HepG2 (cell line): Measurements from ENCODE around the gene PCNT. TPM values are rescaled to one million over a fixed set of nuclear protein-coding genes. Genes with fewer than 3 reads are reported as not detected.

Experiments used
- CEBPB ChIP-seq: IDR thresholded peaks from 2 replicates; pipeline ENCODE4 v1.6.1; 2011; ENCODE audit warnings: low read depth, low read length, improper control_type of control experiment, borderline replicate concordance
- GABPA ChIP-seq, 2 experiments: IDR thresholded peaks; 2 replicates each; pipeline ENCODE4 v1.6.1; 2011 to 2016; ENCODE audit warnings: low read depth in 2 of 2, low read length in 1 of 2, missing biosample characterization in 1 of 2, missing genetic modification characterization in 1 of 2
- HOXA3 ChIP-seq: sonication (generic); formaldehyde crosslinking; IDR thresholded peaks from 2 replicates; pipeline ENCODE4 v1.5.0; 2020; ENCODE audit warnings: missing genetic modification reagents
- HOXA7 ChIP-seq: sonication (generic); formaldehyde crosslinking; IDR thresholded peaks from 2 replicates; pipeline ENCODE4 v1.8.1; 2022; ENCODE audit warnings: mild to moderate bottlenecking, missing genetic modification reagents, moderate library complexity
- KLF12 ChIP-seq: sonication (generic); formaldehyde crosslinking; IDR thresholded peaks from 2 replicates; pipeline ENCODE4 v1.4.0; 2020; ENCODE audit warnings: missing genetic modification reagents, borderline replicate concordance
- MZF1 ChIP-seq: sonication (generic); formaldehyde crosslinking; IDR thresholded peaks from 2 replicates; pipeline ENCODE4 v1.8.1; 2023; ENCODE audit warnings: mild to moderate bottlenecking, missing genetic modification reagents, borderline replicate concordance
- POLR2G ChIP-seq: fragments of 200-400 bp; formaldehyde crosslinking; IDR thresholded peaks from 2 replicates; pipeline ENCODE4 v1.6.1; 2018; ENCODE audit warnings: mild to moderate bottlenecking, low read depth, low read length, moderate library complexity
- SP1 ChIP-seq, 2 experiments: fragments of 450-650 bp in 1 of 2; sonication (generic) in 1 of 2; formaldehyde crosslinking in 1 of 2; IDR thresholded peaks; 2 replicates each; pipeline versions ENCODE4 v1.4.0 to v1.6.1; 2016 to 2020; ENCODE audit warnings: missing genetic modification reagents in 1 of 2
- ZNF431 ChIP-seq: sonication (generic); formaldehyde crosslinking; IDR thresholded peaks from 2 replicates; pipeline ENCODE4 v1.9.0; 2022; ENCODE audit warnings: missing genetic modification reagents, low read depth, mild to moderate bottlenecking, borderline replicate concordance
- ZNF547 ChIP-seq: sonication (generic); formaldehyde crosslinking; IDR thresholded peaks from 2 replicates; pipeline ENCODE4 v1.5.1; 2020; ENCODE audit warnings: mild to moderate bottlenecking, missing genetic modification reagents
- ZNF777 ChIP-seq: sonication (generic); formaldehyde crosslinking; IDR thresholded peaks from 2 replicates; pipeline ENCODE4 v1.4.0; 2020; ENCODE audit warnings: missing genetic modification reagents
- ZNF792 ChIP-seq: IDR thresholded peaks from 2 replicates; pipeline ENCODE4 v1.6.1; 2016
- polyA plus RNA-seq, 8 experiments: library from polyadenylated mRNA; depleted of rRNA in 3 of 8; stranded (reverse) in 7 of 8; unstranded in 1 of 8; fragments of >200 nt; fragmentation: Illumina TruSeq in 4 of 8; extraction: Trizol in 4 of 8; gene quantifications; 2 replicates each; pipeline versions ENCODE4 v1.2.1 to v1.2.3, GENCODE V29; 2011 to 2016; ENCODE audit warnings: low read depth in 4 of 8, missing spikeins in 1 of 8, mixed read lengths in 1 of 8; ENCODE audit not compliant: insufficient read depth in 1 of 8
- total RNA-seq, 5 experiments: library from RNA; depleted of rRNA; stranded (reverse); fragments of >200 nt; fragmentation: Illumina TruSeq; extraction: Trizol; gene quantifications; 2 replicates each; pipeline ENCODE4 v1.2.3, GENCODE V29; 2016; ENCODE audit warnings: low read depth in 1 of 5
- TF ChIP-seq, protein P1 (sequence below): IDR thresholded peaks from 2 replicates; pipeline ENCODE4 v1.6.1; 2016; ENCODE audit warnings: missing genetic modification reagents, missing compliant biosample characterization
- TF ChIP-seq, protein P2 (sequence below): sonication (generic); formaldehyde crosslinking; IDR thresholded peaks from 2 replicates; pipeline ENCODE4 v1.8.1; 2022; ENCODE audit warnings: mild to moderate bottlenecking, missing genetic modification reagents
- TF ChIP-seq, protein P3 (sequence below): sonication (generic); formaldehyde crosslinking; IDR thresholded peaks from 2 replicates; pipeline ENCODE4 v1.8.0; 2022; ENCODE audit warnings: mild to moderate bottlenecking, missing genetic modification reagents; ENCODE audit not compliant: insufficient replicate concordance
- TF ChIP-seq, protein P4 (sequence below): sonication (generic); formaldehyde crosslinking; conservative IDR thresholded peaks from 2 replicates; pipeline ENCODE4 v1.4.0; 2020; ENCODE audit warnings: missing genetic modification reagents
- TF ChIP-seq, protein P5 (sequence below): sonication (generic); formaldehyde crosslinking; IDR thresholded peaks from 2 replicates; pipeline ENCODE4 v1.5.0; 2020; ENCODE audit warnings: mild to moderate bottlenecking, missing genetic modification reagents
- TF ChIP-seq, protein P6 (sequence below): IDR thresholded peaks from 2 replicates; pipeline ENCODE4 v1.6.1; 2016; ENCODE audit warnings: missing biosample characterization, missing genetic modification reagents, low read depth

PCNT gene
- total and polyA plus RNA-seq, 2 of the 13 experiments (the other 11 are each of a cell fraction or from before 2014, with no cell fraction given): 5.6 to 12.4 TPM

DNA sequence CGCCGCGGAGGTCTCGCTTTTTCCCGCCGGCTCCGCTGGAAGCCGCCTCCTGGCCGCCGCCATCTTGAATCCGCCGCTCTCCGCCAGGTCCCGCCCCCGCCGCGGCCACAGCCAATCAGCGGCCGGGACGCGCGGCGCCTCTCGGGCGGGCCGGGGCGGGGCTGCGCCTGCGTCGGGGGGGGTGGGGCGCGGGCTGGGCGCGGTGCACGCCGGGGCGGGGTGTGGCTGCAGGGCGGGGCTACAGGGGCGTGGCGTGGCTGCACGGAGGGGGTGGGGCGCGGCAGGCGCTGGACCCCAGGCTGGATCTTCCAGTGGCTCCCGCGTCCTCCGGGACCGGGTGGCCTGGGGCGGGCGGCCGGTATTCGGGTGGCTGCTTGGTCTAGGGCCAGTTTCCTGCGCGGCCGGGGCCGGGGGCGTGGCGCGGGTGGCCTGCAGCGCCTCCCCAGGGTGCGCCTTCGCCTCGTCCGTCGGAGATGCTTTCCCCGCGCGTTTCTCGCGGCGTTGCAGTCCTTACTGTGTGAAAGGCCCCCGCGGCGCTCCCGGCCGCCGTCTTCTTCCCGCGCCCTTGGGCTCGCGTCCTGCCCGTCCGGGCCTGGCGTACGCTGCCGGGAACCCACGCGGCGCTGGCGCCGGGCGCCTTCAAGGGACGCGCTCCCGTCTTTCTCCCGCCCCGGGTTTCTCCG, 575 bp downstream of the PCNT start (continued):
- no peak for TF ChIP-seq GABPA (IDR thresholded peaks at IDR 0.05; ENCODE audit: low read depth, low read length)
- no peak for TF ChIP-seq GABPA (CRISPR knock-in tag; IDR thresholded peaks at IDR 0.05; ENCODE audit: low read depth)
- TF ChIP-seq, protein P1, sequence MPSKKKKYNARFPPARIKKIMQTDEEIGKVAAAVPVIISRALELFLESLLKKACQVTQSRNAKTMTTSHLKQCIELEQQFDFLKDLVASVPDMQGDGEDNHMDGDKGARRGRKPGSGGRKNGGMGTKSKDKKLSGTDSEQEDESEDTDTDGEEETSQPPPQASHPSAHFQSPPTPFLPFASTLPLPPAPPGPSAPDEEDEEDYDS (CRISPR knock-in tag): no peak
- TF ChIP-seq, protein P2, sequence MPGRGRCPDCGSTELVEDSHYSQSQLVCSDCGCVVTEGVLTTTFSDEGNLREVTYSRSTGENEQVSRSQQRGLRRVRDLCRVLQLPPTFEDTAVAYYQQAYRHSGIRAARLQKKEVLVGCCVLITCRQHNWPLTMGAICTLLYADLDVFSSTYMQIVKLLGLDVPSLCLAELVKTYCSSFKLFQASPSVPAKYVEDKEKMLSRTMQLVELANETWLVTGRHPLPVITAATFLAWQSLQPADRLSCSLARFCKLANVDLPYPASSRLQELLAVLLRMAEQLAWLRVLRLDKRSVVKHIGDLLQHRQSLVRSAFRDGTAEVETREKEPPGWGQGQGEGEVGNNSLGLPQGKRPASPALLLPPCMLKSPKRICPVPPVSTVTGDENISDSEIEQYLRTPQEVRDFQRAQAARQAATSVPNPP (CRISPR knock-in tag): 0 out of 2 replicates have a peak, but pooled peaks have one; percentile 51
- TF ChIP-seq SP1 (IDR thresholded peaks at IDR 0.05): no peak
- TF ChIP-seq SP1 (CRISPR knock-in tag; IDR thresholded peaks at IDR 0.05): peak; percentile 61
- TF ChIP-seq CEBPB: no peak
- peak; percentile 68 for TF ChIP-seq POLR2G
- TF ChIP-seq, protein P3, sequence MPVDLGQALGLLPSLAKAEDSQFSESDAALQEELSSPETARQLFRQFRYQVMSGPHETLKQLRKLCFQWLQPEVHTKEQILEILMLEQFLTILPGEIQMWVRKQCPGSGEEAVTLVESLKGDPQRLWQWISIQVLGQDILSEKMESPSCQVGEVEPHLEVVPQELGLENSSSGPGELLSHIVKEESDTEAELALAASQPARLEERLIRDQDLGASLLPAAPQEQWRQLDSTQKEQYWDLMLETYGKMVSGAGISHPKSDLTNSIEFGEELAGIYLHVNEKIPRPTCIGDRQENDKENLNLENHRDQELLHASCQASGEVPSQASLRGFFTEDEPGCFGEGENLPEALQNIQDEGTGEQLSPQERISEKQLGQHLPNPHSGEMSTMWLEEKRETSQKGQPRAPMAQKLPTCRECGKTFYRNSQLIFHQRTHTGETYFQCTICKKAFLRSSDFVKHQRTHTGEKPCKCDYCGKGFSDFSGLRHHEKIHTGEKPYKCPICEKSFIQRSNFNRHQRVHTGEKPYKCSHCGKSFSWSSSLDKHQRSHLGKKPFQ (CRISPR knock-in tag): peak; percentile 60
- TF ChIP-seq HOXA7 (CRISPR knock-in tag): no peak
- peak; percentile 75; the same call in 1 of the 2 replicates for TF ChIP-seq KLF12
- TF ChIP-seq MZF1 (CRISPR knock-in tag): no peak
- peak; percentile 82 for TF ChIP-seq ZNF777 (CRISPR knock-in tag)
- TF ChIP-seq, protein P4, sequence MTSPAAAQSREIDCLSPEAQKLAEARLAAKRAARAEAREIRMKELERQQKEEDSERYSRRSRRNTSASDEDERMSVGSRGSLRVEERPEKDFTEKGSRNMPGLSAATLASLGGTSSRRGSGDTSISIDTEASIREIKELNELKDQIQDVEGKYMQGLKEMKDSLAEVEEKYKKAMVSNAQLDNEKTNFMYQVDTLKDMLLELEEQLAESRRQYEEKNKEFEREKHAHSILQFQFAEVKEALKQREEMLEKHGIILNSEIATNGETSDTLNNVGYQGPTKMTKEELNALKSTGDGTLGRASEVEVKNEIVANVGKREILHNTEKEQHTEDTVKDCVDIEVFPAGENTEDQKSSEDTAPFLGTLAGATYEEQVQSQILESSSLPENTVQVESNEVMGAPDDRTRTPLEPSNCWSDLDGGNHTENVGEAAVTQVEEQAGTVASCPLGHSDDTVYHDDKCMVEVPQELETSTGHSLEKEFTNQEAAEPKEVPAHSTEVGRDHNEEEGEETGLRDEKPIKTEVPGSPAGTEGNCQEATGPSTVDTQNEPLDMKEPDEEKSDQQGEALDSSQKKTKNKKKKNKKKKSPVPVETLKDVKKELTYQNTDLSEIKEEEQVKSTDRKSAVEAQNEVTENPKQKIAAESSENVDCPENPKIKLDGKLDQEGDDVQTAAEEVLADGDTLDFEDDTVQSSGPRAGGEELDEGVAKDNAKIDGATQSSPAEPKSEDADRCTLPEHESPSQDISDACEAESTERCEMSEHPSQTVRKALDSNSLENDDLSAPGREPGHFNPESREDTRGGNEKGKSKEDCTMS (CRISPR knock-in tag): no peak
- TF ChIP-seq, protein P5, sequence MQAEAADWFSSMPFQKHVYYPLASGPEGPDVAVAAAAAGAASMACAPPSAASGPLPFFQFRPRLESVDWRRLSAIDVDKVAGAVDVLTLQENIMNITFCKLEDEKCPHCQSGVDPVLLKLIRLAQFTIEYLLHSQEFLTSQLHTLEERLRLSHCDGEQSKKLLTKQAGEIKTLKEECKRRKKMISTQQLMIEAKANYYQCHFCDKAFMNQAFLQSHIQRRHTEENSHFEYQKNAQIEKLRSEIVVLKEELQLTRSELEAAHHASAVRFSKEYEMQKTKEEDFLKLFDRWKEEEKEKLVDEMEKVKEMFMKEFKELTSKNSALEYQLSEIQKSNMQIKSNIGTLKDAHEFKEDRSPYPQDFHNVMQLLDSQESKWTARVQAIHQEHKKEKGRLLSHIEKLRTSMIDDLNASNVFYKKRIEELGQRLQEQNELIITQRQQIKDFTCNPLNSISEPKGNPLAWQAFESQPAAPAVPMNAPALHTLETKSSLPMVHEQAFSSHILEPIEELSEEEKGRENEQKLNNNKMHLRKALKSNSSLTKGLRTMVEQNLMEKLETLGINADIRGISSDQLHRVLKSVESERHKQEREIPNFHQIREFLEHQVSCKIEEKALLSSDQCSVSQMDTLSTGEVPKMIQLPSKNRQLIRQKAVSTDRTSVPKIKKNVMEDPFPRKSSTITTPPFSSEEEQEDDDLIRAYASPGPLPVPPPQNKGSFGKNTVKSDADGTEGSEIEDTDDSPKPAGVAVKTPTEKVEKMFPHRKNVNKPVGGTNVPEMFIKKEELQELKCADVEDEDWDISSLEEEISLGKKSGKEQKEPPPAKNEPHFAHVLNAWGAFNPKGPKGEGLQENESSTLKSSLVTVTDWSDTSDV (CRISPR knock-in tag): peak; percentile 94
- peak; percentile 5; the same call in 1 of the 2 replicates for TF ChIP-seq HOXA3
- no peak for TF ChIP-seq ZNF431 (CRISPR knock-in tag)
- TF ChIP-seq, protein P6, sequence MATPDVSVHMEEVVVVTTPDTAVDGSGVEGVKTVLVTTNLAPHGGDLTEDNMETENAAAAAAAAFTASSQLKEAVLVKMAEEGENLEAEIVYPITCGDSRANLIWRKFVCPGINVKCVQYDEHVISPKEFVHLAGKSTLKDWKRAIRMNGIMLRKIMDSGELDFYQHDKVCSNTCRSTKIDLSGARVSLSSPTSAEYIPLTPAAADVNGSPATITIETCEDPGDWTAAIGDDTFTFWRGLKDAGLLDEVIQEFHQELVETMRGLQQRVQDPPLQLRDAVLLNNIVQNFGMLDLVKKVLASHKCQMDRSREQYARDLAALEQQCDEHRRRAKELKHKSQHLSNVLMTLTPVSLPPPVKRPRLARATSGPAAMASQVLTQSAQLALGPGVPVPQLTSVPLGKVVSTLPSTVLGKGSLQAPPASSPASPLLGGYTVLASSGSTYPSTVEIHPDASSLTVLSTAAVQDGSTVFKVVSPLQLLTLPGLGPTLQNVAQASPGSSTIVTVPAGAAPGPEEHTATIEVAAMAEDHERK (CRISPR knock-in tag): no peak
- TF ChIP-seq ZNF547: no peak
- peak; percentile 59; the same call in 1 of the 2 replicates for TF ChIP-seq ZNF792 (CRISPR knock-in tag)
